ENCODE measurements around the gene TIFAB.

GRCh38 chr5:135486131-135487036 is 34.2 kb upstream of the TIFAB start:
- TF ChIP-seq, protein P1, sequence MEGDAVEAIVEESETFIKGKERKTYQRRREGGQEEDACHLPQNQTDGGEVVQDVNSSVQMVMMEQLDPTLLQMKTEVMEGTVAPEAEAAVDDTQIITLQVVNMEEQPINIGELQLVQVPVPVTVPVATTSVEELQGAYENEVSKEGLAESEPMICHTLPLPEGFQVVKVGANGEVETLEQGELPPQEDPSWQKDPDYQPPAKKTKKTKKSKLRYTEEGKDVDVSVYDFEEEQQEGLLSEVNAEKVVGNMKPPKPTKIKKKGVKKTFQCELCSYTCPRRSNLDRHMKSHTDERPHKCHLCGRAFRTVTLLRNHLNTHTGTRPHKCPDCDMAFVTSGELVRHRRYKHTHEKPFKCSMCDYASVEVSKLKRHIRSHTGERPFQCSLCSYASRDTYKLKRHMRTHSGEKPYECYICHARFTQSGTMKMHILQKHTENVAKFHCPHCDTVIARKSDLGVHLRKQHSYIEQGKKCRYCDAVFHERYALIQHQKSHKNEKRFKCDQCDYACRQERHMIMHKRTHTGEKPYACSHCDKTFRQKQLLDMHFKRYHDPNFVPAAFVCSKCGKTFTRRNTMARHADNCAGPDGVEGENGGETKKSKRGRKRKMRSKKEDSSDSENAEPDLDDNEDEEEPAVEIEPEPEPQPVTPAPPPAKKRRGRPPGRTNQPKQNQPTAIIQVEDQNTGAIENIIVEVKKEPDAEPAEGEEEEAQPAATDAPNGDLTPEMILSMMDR (IDR thresholded peaks at IDR 0.05), result no peak
- no peak for TF ChIP-seq POLR2A (IDR thresholded peaks at IDR 0.05)

Data from sigmoid colon (tissue), 3 donors.